ENCODE data around the gene PEX1.
A peak's percentile ranks its signal among the peaks of the same experiment; 100 is the strongest.
"Not testable (repeated sequence)": the region's sequence is repeated elsewhere in the genome, so short reads cannot be mapped to it uniquely, and the experiment has no call there.

The PEX1 gene

DNA sequence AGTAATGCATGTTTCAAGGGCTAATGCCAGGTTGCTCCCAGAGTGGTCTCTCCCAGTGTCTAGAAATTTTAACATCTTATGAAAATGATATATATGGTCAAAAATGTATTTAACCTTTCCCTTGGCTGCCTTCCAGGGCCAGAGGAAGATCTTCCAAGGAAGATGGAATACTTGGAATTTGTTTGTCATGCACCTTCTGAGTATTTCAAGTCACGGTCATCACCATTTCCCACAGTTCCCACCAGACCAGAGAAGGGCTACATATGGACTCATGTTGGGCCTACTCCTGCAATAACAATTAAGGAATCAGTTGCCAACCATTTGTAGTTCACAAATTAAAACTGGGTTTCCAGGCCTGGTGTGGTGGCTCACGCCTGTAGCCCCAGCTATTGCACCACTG lies 72.1 kb downstream of the PEX1 start:
- DNase-seq: no peak

DNA sequence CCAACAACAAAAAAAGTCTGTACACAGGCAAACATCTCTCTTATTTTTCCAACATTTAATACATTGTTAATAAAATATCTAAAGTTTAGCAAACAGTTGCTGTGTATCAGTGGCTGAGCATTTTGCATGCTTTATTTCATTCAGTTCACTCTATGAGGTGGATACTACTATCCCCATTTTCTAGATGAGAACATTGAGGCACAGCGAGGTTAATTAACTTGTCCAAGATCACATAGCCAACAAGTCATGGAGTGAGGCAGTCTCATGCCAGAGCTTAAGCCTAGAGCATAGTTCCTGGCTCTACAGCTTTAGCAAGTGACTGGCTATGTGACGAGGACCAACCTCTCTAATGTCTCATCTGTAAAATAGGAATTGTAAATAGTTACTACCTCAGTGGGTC lies 76.7 kb downstream of the PEX1 start:
- no peak for DNase-seq

DNA sequence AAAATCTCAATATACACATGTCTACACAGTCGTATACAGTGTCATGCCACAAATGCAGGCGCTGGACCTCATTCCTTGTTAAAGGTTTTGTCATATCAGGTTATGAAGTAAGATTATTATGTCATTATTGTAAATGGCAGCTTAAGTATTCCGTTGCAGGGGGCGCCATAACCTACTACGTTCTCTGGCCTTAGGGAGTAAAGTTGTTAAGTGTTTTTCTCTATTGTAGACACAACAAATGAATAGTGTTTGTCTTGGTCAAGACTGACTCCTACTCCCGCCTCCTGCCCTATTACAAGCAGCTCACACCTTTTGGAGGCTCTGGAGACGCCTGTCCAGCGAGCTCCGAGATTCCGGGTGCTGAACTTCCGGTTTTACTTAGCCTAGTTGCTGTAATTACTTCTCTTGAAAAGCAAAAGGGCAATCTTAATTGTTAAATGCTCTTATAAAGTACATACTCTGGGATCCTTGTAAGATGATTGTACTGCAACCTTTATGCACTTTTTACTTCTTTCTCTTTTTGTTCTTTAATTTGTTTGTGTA lies 80.0 kb downstream of the PEX1 start:
- DNase-seq: peak; percentile 84

DNA sequence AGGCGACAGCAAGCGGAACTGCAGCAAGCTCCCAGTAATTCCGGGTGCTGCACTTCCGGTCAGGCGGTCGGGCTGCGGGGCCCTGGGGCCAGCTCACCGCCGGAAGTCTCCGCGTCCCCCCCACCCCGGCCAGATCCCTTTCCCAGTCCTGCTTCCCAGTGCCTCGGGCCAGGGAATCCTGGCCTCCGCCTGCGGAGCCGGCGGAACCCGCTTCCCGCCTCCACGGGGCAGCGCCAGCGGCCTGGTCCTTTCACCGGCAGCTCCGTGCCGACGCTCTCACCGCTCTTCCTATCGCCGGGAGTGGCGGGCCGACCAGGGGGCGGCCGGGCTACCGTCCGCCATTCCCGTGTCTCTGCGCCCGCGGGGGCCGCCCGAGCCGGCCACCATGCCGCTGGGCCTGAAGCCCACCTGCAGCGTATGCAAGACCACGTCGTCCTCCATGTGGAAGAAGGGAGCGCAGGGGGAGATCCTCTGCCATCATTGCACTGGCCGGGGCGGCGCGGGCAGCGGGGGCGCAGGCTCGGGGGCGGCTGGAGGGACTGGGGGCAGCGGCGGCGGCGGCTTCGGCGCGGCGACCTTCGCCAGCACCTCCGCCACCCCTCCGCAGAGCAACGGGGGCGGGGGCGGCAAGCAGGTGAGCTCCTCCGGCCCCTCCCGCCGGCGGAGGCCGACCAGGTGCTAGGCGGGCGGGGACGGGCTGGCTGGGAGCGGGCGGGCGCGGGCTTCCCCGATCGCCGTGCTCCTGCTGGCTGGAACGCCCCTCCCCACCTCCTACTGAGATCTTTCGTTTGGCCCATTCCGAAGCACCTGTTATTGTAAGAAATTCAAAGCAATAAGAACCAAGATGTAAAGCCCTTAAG lies 80.7 kb downstream of the PEX1 start, which contains the start of gene GATAD1:
GATAD1 (plus strand) TSS at position 138 of the 860 bp plus-strand sequence; CDS start at position 386, 248 bp downstream.
- DNase-seq: peak; percentile 91

DNA sequence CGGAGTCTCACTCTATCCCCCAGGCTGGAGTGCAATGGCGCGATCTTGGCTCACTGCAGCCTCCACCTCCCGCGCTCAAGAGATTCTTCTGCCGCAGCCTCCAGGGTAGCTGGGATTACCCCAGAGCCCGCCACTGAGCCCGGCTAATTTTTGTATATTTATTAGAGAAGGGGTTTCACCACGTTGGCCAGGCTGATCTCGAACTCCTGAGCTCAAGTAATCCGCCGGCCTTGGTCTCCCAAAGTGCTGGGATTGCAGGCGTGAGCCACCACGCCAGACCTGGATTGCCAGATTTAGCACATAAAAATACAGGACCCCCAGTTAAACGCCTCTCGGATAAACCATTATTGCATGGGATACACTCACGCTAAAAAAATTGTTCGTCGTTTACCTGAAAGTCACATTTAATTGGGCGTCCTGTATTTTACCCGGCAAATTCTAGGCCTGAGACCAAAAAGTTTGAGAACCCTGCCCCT lies 81.4 kb downstream of the PEX1 start:
- DNase-seq: no peak

DNA sequence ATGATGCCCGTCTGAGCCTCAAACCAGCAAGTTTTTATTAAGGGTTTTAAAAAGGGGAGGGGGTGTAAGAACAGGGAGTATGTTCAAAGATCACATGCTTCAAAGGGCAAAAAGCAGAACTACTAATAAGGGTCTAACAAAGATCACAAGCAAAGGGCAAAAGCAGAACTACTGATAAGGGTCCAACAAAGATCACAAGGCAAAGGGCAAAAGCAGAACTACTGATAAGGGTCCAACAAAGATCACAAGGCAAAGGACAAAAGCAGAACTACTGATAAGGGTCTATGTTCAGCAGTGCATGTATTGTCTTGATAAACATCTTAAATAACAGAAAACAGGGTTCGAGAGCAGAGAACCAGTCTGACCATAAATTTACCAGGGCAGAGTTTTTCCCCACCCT lies 85.6 kb downstream of the PEX1 start:
- not testable (repeated sequence) for DNase-seq

DNA sequence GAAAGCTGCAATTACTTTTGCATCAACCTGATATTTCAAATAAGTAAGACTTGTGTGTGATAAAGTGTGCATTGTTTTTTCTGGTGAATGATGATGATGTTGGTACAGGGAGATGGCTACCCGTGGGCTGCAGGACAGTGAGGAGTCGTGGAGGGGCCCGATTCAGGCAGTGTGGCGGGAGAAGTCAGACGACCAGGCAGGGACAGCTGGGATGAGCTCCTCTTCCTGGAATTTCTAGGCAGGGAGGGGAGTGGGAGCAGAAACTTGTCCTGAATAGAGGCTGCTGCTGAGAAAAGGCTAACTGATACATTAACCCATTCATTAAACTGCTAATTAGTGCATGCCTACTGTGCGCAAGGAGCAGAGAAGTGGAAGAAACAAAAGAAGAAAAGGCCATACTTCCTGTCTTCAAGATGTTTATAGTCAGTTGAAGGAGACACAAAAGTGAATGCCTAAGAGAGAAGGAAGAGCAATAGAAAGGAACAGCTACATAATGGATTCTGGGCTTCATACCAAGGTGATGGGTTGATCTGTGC lies 90.3 kb downstream of the PEX1 start:
- no peak for DNase-seq

Measured in activated effector memory CD4-positive, alpha-beta T cell treated with anti-CD3 and anti-CD28 coated beads, Interleukin-2, amount 50 U/mL, for 16 hours (primary cell).